Panc1 (cell line): Measurements from ENCODE around the gene ZNF474. TPM values are rescaled to one million over a fixed set of nuclear protein-coding genes. Genes with fewer than 3 reads are reported as not detected.

Experiments
- ATAC-seq: fragments of 200-7000 bp; cut with Tn5 transposase; 2 replicates; pipeline ENCODE4 v1.9.1; 2020; ENCODE audit warnings: mild to moderate bottlenecking, moderate library complexity
- BruUV-seq: library from RNA; stranded (reverse); fragments of 400-500 nt; replicated peaks from 2 replicates; lab custom pipeline; 2021; lab: Mats Ljungman, UMichigan
- CTCF ChIA-PET: fragments of 300-600 bp; sonication (Branson Sonifier 250); formaldehyde crosslinking; loops from one replicate; lab custom pipeline; 2022; ENCODE audit warnings: antibody characterized with exemption; lab: Charles Lee
- POLR2A ChIA-PET: fragments of 300-600 bp; sonication (Branson Sonifier 250); formaldehyde crosslinking; loops from one replicate; lab custom pipeline; 2022; ENCODE audit warnings: antibody characterized with exemption; lab: Charles Lee
- DNase-seq: peaks from one replicate; pipeline ENCODE4 v3.0.0-alpha.2; 2010; ENCODE audit warnings: low read depth, low spot score
- H3K27ac ChIP-seq: 2 replicates; pipeline ENCODE4 v1.5.1; 2011; ENCODE audit warnings: mild to moderate bottlenecking, low read length, inconsistent platforms
- H3K27me3 ChIP-seq: fragments of 200-500 bp; sonication (Bioruptor generic); 2 replicates; pipeline ENCODE4 v1.6.0; 2014; ENCODE audit warnings: low read length, inconsistent platforms; ENCODE audit not compliant: control insufficient read depth, insufficient read depth
- H3K36me3 ChIP-seq: fragments of 200-500 bp; sonication (Bioruptor generic); 2 replicates; pipeline ENCODE4 v1.5.1; 2014; ENCODE audit warnings: inconsistent platforms, mild to moderate bottlenecking, low read length, moderate library complexity; ENCODE audit not compliant: control insufficient read depth, insufficient read depth
- H3K4me1 ChIP-seq: 2 replicates; pipeline ENCODE4 v1.5.1; 2011; ENCODE audit warnings: inconsistent platforms, mild to moderate bottlenecking, low read length, moderate library complexity; ENCODE audit not compliant: control insufficient read depth, insufficient read depth
- H3K4me3 ChIP-seq, 2 experiments: 2 replicates each; pipeline ENCODE4 v1.5.1; 2011 to 2012; ENCODE audit warnings: low read depth in 2 of 2, low read length in 2 of 2, mild to moderate bottlenecking in 2 of 2, inconsistent platforms in 1 of 2, moderate library complexity in 1 of 2
- H3K9me3 ChIP-seq: fragments of 200-500 bp; sonication (Bioruptor generic); 2 replicates; pipeline ENCODE4 v1.5.1; 2014; ENCODE audit warnings: low read depth, mild to moderate bottlenecking, inconsistent platforms, low read length, moderate library complexity; ENCODE audit not compliant: control insufficient read depth, insufficient read depth
- CTCF ChIP-seq: fragments of 450-650 bp; IDR thresholded peaks from 2 replicates; pipeline ENCODE4 v1.5.1; 2017; ENCODE audit warnings: mild to moderate bottlenecking
- POLR2AphosphoS5 ChIP-seq: IDR thresholded peaks from 2 replicates; pipeline ENCODE4 v1.6.1; 2012; ENCODE audit warnings: mild to moderate bottlenecking, low read depth, low read length, moderate library complexity
- REST ChIP-seq, 2 experiments: IDR thresholded peaks; 2 replicates each; pipeline ENCODE4 v1.6.1; 2011 to 2012; ENCODE audit warnings: low read depth in 2 of 2, control low read depth in 1 of 2, low read length in 1 of 2, mild to moderate bottlenecking in 1 of 2, moderate library complexity in 1 of 2; ENCODE audit not compliant: insufficient read depth in 1 of 2
- SIN3A ChIP-seq: IDR thresholded peaks from 2 replicates; pipeline ENCODE4 v1.6.1; 2012; ENCODE audit warnings: low read depth, mild to moderate bottlenecking, low read length, moderate library complexity, borderline replicate concordance; ENCODE audit not compliant: insufficient read depth
- TCF7L2 ChIP-seq: IDR thresholded peaks from 2 replicates; pipeline ENCODE4 v1.6.1; 2011; ENCODE audit warnings: mild to moderate bottlenecking, low read depth, low read length, inconsistent platforms
- in situ Hi-C: cut with HindIII; loops from 2 replicates; pipeline ENCODE4 v1.10.0; 2016; ENCODE audit warnings: low sequenced_read_pairs, low pct_unique_long_range_greater_than_20kb
- intact Hi-C: fragments of 100-400 bp; cut with micrococcal nuclease; formaldehyde crosslinking; loops from one replicate; pipeline ENCODE4 v1.10.0; 2022; ENCODE audit not compliant: unreplicated experiment
- total RNA-seq: library from RNA; stranded (reverse); gene quantifications from one replicate; pipeline ENCODE4 v1.2.1, GENCODE V29; 2021; ENCODE audit not compliant: unreplicated experiment

ZNF474 gene
- total RNA-seq, 1 experiment from 2014 or later, result not detected

GRCh38 chr5:122162100-122162638 is 32.8 kb downstream of the ZNF474 start:
- H3K27me3 ChIP-seq, result no peaks in the 10 kb centered on the region
- no peaks in the 10 kb centered on the region for H3K4me1 ChIP-seq
- ChIA-PET POLR2A (no interaction called here), CTCF (no interaction called here)
- intact Hi-C loops, result no loop called here
- no peaks in the 10 kb centered on the region for H3K9me3 ChIP-seq
- ATAC-seq, result no peak
- in situ Hi-C loops, result no loop called here
- H3K27ac ChIP-seq, result no peak overlapping the region
- no TSS peak for BruUV-seq
- TF ChIP-seq POLR2AphosphoS5 (no peak), CTCF (no peak), SIN3A (no peak), TCF7L2 (no peak), REST (IDR thresholded peaks at IDR 0.05; ENCODE audit: insufficient read depth in 1 of 2, low read depth in 2 of 2, low read length in 1 of 2) (no peak)
- no peak overlapping the region for H3K4me3 ChIP-seq
- H3K36me3 ChIP-seq, result no peaks in the 10 kb centered on the region
- no peak for DNase-seq

GRCh38 chr5:122163121-122164069 is 34.0 kb downstream of the ZNF474 start:
- in situ Hi-C loops, result no loop called here
- Histone ChIP-seq H3K36me3 (no peaks in the 10 kb centered on the region), H3K27me3 (no peaks in the 10 kb centered on the region), H3K4me3 (no peak overlapping the region), H3K4me1 (no peaks in the 10 kb centered on the region), H3K27ac (no peak overlapping the region), H3K9me3 (no peaks in the 10 kb centered on the region)
- DNase-seq (peak; percentile 62), ATAC-seq (peak; percentile 93)
- intact Hi-C loops, result no loop called here
- ChIA-PET CTCF (interaction anchor here (0.7 kb wide), 1 partner anchor 859 kb away, joined by 6 read pairs; no protein-coding TSS in a partner anchor), POLR2A (no interaction called here)
- no peak for TF ChIP-seq REST (IDR thresholded peaks at IDR 0.05; ENCODE audit: insufficient read depth in 1 of 2, low read depth in 2 of 2, low read length in 1 of 2)
- no peak for TF ChIP-seq POLR2AphosphoS5
- TF ChIP-seq CTCF, result no peak
- TF ChIP-seq TCF7L2, result no peak
- no TSS peak for BruUV-seq
